Stimulated activated naive CD4-positive, alpha-beta T cell (primary cell): Measurements from ENCODE around the gene PNP.
"Not testable (repeated sequence)": the region's sequence is repeated elsewhere in the genome, so short reads cannot be mapped to it uniquely, and the experiment has no call there.

ENCODE experiments used
- DNase-seq, 6 experiments: peaks; one replicate each; lab custom pipeline; 2025; lab: John Stamatoyannopoulos, UW

PNP gene

GRCh38 chr14:20469242-20469889 is at the start of gene PNP:
PNP (plus strand) TSS chr14:20469406; CDS start chr14:20469525, 119 bp downstream.
- peak; percentile 72 to 87 (median 84) for DNase-seq

DNA sequence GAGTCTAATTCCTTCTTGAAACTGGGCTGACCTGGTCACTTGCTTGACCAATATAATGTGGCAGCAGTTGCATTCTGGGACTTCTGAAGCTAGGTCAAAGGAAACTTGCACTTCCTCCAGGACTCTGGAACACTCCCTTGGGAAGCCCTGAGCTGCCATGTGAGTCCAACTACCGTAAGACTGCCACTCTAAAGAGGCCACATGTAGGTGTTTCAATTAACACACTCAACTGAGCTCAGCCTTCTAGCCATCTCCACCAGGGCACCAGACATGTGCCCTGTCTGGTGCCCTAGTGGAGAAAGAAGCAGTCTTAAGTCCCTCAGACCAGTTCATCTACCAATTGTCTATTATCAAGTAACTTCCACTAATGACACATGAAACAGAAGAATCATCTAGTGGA is 49.8 kb upstream of the PNP start:
- no peak for DNase-seq

DNA sequence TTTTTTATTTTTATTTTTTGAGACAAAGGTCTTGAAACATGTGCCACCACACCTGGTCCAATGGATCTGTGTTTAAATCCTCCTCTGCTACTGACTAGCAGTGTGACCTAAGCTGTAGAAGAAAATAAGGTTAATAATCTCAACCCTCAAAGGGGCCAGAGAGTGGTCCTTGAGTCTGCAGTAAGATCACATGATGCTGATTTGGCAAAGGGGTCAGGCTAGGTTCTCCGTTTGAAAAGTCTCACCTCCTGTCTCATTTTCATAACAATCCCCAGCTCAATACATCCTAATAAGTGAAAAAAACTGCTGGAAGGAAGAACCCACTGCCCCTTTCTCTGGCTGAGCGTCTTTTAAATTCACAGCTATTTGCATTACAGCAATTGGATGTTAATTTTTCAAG is 47.9 kb upstream of the PNP start:
- no peak for DNase-seq

DNA sequence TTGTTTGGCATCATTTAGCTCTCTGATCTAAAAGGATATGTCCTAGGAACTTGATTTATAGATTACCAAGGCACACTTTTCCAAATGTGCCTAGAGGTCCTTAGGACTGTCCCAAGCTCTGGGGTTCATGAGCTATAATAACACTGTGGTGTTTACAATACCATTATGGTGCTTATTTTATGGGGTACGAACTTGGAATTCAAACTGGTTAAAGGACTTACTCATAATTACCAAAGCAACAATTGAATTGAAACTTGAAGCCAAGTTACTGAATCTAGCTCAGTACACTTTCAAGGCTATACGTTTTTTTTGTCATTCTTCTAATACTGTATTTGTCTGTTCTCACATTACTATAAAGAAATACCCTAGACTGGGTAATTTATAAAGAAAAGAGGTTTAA is 46.3 kb upstream of the PNP start:
- no peak for DNase-seq

DNA sequence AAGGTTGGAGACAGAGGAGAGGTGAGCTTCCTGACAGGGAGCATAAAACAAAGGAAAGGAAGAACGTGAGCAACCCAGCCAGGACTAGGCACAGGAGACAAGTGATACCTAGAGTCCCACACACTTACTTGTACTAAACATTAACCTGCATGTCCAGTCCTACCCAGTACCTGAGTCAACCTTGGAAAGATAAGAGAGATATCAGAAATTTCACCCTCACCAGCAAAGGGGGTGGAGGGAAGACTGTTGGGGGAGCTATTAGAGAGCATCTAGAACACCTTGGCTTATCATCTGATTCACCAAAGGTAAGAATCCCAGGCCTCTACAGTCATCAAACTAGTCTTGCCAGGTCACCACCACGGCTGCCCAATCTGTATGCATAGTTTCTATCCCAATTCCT is 44.4 kb upstream of the PNP start:
- no peak for DNase-seq

DNA sequence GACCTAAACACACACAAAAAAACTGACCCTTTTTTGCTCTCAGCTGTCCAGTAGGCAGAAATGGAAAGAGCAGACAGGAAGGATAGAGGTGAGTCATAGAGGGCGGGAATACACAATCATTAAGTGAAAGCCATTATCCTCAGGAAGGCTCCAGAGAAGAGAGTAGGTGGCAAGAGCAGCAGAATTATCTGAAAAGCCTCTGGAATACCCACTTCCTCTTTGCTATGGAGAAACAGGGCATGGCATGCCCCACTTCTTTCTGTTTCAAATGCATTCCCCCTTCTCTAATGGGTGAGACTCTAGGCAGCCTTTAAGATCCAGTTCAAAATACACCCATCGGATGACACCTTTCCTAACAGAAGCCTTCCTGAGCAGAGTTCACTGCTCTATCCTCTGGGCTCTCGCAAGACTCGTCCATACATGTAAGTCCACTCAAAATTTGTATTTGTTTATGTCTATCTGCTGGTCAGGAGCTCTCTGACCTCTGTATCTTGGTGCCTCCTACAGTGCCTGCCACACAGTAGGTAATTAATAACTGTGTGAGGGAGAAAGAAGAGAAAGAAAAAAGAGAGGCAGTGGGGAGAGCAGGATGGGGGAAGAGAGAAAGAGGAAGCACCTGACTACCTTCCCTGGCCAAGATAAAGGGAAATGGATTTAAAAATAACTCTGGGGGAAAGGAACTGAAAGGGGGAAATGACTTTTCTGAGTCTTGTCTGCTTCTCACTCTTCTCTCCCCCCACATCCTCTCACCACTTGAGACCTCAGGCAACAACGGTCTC is 41.8 kb upstream of the PNP start:
- no peak for DNase-seq

DNA sequence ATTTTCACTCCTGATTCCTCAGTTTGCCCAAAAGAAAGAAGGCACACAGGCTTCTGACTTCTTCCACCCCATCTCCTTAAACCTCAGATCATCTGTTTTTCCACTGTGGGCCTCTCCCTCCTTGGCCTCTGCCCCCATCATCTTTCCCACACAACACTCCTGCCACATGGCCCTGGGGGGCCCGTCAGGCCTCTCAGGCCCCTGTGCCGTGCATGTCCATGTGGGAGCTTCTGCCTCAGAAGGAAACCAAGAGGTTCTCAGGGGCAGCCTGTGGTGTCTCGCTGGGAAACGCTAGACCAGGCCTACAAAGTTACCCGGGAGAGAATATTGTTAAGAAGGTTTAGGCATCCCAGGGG is 41.2 kb upstream of the PNP start:
- no peak for DNase-seq

- DNase-seq, result no peak
These were observed 40.4 kb upstream of the PNP start for GRCh38 chr14:20428802-20429201.

GRCh38 chr14:20429801-20430669 is 39.2 kb upstream of the PNP start:
- peak in 1 of 6 experiments; percentile 9 for DNase-seq

DNA sequence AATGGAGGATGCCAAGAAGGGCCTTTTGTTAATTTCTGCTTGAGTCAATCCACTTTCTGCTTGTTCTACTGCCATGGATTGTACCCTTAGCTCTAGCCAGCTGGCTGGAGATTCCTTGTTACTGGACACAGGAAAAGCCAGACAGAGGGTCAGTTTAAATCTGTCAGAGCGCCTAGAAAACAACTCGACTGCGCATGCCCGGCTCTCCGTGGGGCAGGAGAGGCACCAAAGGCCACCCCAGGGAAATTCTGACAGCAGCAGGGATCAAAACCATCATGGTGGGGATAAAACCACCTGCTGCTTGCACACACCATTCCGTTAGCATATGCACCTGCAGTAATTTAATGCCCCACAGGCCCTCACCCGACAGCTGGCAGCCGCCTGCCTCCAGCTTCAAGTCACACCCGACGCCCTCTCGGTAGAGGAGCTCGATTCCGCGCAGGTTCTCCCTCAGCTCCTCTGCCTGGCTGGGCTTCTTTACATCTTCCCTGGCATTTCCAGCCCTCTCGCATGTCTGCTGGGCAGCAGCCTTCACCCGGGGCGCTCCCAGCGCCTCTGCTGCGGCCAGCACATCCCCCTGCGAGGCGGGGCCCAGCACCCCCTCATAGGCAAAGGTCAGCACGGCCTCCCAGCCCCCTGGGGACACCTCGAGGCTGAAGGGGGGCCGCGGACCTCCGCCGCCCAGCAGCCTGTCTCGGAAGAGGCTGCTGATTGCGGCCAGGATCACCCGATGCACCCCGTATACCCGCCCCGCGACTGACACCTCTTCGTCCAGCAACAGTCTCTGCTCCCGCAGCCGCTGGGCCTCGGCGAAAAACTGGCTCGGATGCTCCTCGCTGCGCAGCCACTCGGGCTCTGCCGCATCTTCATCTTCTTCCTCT is 34.3 kb upstream of the PNP start:
- no peak for DNase-seq

GRCh38 chr14:20435582-20436362 is 33.4 kb upstream of the PNP start, which contains the start of gene KLHL33:
KLHL33 (minus strand) TSS chr14:20436166; CDS start chr14:20435811, 355 bp downstream.
- DNase-seq, result no peak

DNA sequence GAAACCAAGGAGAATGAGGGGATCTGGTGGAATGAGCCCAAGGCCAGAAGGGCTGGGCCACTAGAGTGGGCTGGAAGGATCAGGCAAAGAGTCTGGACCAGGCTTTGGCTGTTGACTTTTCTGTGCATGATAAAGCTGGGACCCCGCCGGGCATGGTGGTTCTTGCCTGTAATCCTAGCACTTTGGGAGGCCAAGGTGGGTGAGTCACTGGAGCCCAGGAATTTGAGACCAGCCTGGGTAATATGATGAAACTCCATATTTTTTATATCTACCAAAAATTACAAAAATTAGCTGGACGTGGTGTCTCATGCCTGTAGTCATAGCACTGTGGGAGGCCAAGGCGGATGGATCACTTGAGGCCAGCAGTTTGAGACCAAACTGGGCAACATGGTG is 32.8 kb upstream of the PNP start:
- no peak for DNase-seq

DNA sequence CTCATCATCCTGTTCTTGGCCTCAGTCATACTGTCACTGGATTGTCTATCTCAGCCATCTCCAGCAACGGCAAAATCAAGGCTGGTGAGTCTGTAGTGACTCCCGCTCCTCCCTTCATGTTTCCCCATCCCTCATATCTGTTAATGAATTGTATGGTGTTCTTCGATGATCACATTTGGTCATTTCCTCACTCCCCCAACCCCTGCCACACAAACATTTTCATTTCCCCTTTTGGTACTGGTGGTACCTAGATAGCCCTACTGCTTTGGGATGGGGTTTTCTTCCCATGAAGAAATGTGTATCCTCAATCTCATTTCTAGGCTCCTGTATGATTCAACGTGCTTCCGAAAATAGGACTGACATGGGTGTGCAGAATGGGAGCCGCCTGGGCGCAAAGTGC is 30.5 kb upstream of the PNP start:
- no peak for DNase-seq

DNA sequence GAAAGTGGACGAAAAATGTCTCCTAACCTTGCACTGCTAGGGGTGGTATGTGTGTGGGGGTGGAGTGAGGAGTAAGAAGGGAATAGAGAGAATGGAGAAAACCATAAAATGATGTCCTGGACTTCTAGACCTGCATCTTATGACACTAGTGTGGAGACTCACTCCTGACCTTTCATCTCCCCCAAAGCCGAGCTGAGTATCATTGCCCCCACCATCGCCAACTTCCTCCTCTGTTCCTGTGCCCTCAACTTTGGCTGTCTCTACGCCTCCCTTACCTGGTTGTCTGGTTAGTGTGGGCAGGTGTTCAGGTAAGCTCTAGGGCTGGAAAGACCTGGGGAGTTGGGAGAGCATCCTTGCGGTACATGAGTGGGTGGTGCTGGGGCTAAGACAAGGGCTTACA is 28.7 kb upstream of the PNP start:
- DNase-seq, result no peak

DNA sequence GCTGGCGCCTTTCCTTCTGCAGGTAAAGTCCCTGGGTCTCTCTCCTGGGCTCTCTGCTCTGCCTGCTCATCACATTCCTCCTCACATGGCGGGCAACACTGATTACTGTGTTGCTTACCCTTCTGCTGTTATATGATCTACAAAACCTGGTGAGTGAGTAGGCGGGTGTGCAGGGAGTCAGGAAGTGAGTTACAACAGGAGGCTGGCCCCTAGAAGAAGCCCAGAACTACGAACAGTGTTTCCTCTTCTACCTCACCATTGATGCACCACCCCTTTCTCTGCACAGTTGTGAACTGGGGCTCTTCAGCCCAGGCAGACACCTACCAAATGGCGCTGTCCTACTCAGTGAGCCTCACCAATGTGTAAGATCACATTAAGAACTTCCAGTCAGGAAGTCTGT is 28.3 kb upstream of the PNP start:
- DNase-seq, result peak in 5 of 6 experiments; percentile 7 to 59 (median 57)

DNA sequence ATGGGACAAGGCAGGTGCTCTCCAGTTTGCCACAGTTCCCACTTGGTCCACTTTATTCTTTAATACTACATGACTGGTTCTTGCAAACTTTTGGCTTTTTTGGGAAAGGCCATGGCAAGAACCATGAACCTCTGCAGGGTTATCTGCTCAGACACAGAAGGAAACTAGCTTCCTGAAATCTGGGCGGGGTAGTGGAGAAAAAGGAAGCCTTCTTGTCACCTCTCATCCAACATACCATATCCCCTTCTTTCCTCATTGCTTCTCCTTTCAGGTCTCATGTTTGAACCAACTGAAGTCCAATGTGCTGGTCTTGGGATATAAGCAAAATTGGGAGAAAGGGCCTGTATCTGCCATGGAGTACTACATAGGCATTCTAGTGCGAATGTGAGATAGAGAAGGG is 27.7 kb upstream of the PNP start:
- no peak for DNase-seq

DNA sequence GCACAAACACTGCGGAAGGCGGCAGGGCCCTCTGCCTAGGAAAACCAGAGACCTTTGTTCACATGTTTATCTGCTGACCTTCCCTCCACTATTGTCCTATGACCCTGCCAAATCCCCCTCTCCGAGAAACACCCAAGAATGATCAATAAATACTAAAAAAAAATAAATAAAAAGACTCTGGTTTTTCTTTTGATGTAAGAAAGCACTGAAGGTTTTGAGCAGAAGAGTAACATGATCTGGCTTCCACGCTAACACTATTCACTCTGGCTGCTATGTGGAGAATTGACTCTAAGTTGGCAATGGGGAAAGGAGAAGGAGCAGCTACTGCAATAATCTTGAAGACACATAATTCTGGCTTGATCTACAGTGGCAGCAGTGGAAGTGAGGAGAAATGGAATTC is 25.6 kb upstream of the PNP start:
- DNase-seq, result not testable (repeated sequence)

- no peak for DNase-seq
These were observed 22.3 kb upstream of the PNP start for GRCh38 chr14:20446889-20447288.

GRCh38 chr14:20452831-20453230 is 16.4 kb upstream of the PNP start:
- not testable (repeated sequence) for DNase-seq

DNA sequence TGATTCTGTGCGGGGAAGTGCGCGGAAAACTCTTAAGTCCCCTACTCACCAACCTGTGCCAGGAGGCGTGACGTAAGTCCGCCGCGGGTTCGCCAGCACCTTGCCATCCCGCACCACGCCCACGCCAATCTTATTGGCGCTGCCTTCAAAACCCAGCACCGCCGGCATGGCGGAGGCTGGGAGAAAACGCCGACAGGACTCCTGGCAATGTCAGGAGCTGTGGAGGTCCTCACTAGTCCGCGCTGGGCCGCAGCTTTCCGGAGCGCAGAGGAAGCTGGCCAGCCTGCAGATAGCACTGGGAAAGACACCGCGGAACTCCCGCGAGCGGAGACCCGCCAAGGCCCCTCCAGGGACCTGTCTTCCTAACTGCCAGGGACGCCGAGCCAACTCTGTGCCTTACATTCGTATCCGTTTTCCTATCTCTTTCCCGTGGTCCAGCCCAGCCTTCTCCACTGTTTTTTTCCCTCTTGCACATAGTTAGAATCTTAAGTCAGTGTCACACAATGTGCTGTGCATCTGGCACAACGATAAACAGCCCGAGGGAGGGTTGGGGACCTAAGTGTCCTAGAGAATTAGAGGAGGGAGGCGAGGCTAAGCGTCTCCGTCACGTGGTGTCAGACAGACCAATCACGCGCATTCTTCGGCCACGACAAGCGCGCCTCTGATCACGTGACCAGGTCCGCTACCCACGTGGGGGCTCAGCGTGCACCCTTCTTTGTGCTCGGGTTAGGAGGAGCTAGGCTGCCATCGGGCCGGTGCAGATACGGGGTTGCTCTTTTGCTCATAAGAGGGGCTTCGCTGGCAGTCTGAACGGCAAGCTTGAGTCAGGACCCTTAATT is 14.5 kb upstream of the PNP start, which contains the start of the genes APEX1 and OSGEP:
APEX1 (plus strand) TSS at position 711 of the 839 bp plus-strand sequence. CDS start 420 bp downstream, outside the sequence.
OSGEP (minus strand) TSS at position 297 of the 839 bp plus-strand sequence; CDS start at position 168, 129 bp downstream.
- DNase-seq, result peak; percentile 96 to 98 (median 97)
